PFSK-1 (cell line): ENCODE measurements around the gene DMKN.

Experiments used
- POLR2AphosphoS5 ChIP-seq: IDR thresholded peaks from 2 replicates; pipeline ENCODE4 v1.6.1; 2012; ENCODE audit warnings: low read depth, mild to moderate bottlenecking, control low read depth, low read length, moderate library complexity
- SIN3A ChIP-seq: IDR thresholded peaks from 2 replicates; pipeline ENCODE4 v1.6.1; 2012; ENCODE audit warnings: mild to moderate bottlenecking, low read length, moderate library complexity, borderline replicate concordance; ENCODE audit not compliant: insufficient read depth

GRCh38 chr19:35517342-35517741 lies 3.9 kb upstream of the DMKN start:
- TF ChIP-seq SIN3A (no peak), POLR2AphosphoS5 (no peak)
